ENCODE results near the gene CFAP157. TPM values are rescaled to one million over a fixed set of nuclear protein-coding genes. Genes with fewer than 3 reads are reported as not detected.

Gene CFAP157
- total RNA-seq, 1 donor from 2014 or later = 0.29 TPM

GRCh38 chr9:127693143-127693542 is 13.6 kb upstream of the CFAP157 start:
- Histone ChIP-seq H3K27me3 (no peaks in the 10 kb centered on the region), H3K27ac (no peak overlapping the region), H3K9me3 (no peaks in the 10 kb centered on the region), H3K4me1 (no peaks in the 10 kb centered on the region), H3K4me3 (no peak overlapping the region), H3K36me3 (peaks cover 47% of the 10 kb centered on the region)
- TF ChIP-seq CTCF (IDR thresholded peaks at IDR 0.05) = no peak
- intact Hi-C loops (cut with DNase I) = no loop called here
- ATAC-seq (no peak), DNase-seq (no peak)

- no peak for TF ChIP-seq CTCF (IDR thresholded peaks at IDR 0.05)
- no peak overlapping the region for H3K4me3 ChIP-seq
- H3K27ac ChIP-seq = no peak overlapping the region
- no peaks in the 10 kb centered on the region for H3K27me3 ChIP-seq
- ATAC-seq = no peak
- intact Hi-C loops (cut with DNase I) = no loop called here
- no peaks in the 10 kb centered on the region for H3K4me1 ChIP-seq
- H3K36me3 ChIP-seq = peaks cover 41% of the 10 kb centered on the region
- H3K9me3 ChIP-seq = no peaks in the 10 kb centered on the region
- no peak for DNase-seq
Observed at GRCh38 chr9:127693697-127694096, 13.1 kb upstream of the CFAP157 start.

GRCh38 chr9:127694890-127695720 is 11.7 kb upstream of the CFAP157 start:
- no peak for DNase-seq
- TF ChIP-seq CTCF (IDR thresholded peaks at IDR 0.05) = no peak
- Histone ChIP-seq H3K27ac (no peak overlapping the region), H3K9me3 (no peaks in the 10 kb centered on the region), H3K4me3 (no peak overlapping the region), H3K27me3 (no peaks in the 10 kb centered on the region), H3K4me1 (peaks cover 4% of the 10 kb centered on the region), H3K36me3 (peaks cover 27% of the 10 kb centered on the region)
- intact Hi-C loops (cut with DNase I) = no loop called here
- ATAC-seq = no peak

- Histone ChIP-seq H3K36me3 (peaks cover 3% of the 10 kb centered on the region), H3K27ac (no peak overlapping the region), H3K9me3 (no peaks in the 10 kb centered on the region), H3K4me1 (peaks cover 4% of the 10 kb centered on the region), H3K27me3 (no peaks in the 10 kb centered on the region), H3K4me3 (no peak overlapping the region)
- no peak for DNase-seq
- TF ChIP-seq CTCF (IDR thresholded peaks at IDR 0.05) = no peak
- intact Hi-C loops (cut with DNase I) = no loop called here
- no peak for ATAC-seq
Observed at GRCh38 chr9:127697575-127697974, 9.2 kb upstream of the CFAP157 start.

- no peak for ATAC-seq
- no peak overlapping the region for H3K4me3 ChIP-seq
- DNase-seq = no peak
- no peaks in the 10 kb centered on the region for H3K27me3 ChIP-seq
- intact Hi-C loops (cut with DNase I) = no loop called here
- H3K9me3 ChIP-seq = no peaks in the 10 kb centered on the region
- no peaks in the 10 kb centered on the region for H3K36me3 ChIP-seq
- peaks cover 4% of the 10 kb centered on the region for H3K4me1 ChIP-seq
- TF ChIP-seq CTCF (IDR thresholded peaks at IDR 0.05) = no peak
- peak overlapping the region; percentile 86 for H3K27ac ChIP-seq
Observed at GRCh38 chr9:127698386-127698785, 8.4 kb upstream of the CFAP157 start.

Measured in upper lobe of right lung (tissue), 1 donor.